GM19238 (cell line): ENCODE measurements around the gene DRD4.

Source experiments
- DNase-seq: peaks from one replicate; pipeline ENCODE4 v3.0.0; 2011; ENCODE audit warnings: low spot score; ENCODE audit not compliant: insufficient read length

The DRD4 gene

GRCh38 chr11:620935-621814 is 15.9 kb upstream of the DRD4 start:
- DNase-seq: no peak

- no peak for DNase-seq
Observed at GRCh38 chr11:621838-622237, 15.2 kb upstream of the DRD4 start.

GRCh38 chr11:623349-623869 is 13.7 kb upstream of the DRD4 start:
- no peak for DNase-seq

- DNase-seq: no peak
Observed at GRCh38 chr11:623999-624704, 12.9 kb upstream of the DRD4 start.

GRCh38 chr11:624705-625635 is 12.1 kb upstream of the DRD4 start, which contains the start of gene CDHR5:
Gene CDHR5, minus strand, starts transcription at chr11:624955. Its CDS starts 53 bp downstream, at chr11:624902.
- no peak for DNase-seq

GRCh38 chr11:625636-626268 is 11.3 kb upstream of the DRD4 start:
- DNase-seq: no peak

GRCh38 chr11:626475-627307 is 10.4 kb upstream of the DRD4 start, which contains the start of gene SCT:
Gene SCT, minus strand, starts transcription at chr11:627181. Its CDS starts 38 bp downstream, at chr11:627143.
- no peak for DNase-seq

- no peak for DNase-seq
Observed at GRCh38 chr11:627308-627576, 9.8 kb upstream of the DRD4 start.

GRCh38 chr11:628056-628455 is 9.0 kb upstream of the DRD4 start:
- DNase-seq: no peak

- DNase-seq: no peak
Observed at GRCh38 chr11:629237-629583, 7.9 kb upstream of the DRD4 start.

- DNase-seq: no peak
Observed at GRCh38 chr11:630871-631270, 6.2 kb upstream of the DRD4 start.

GRCh38 chr11:635945-636510 is 1.0 kb upstream of the DRD4 start:
- DNase-seq: no peak

- no peak for DNase-seq
Observed at GRCh38 chr11:637333-637592, 194 bp downstream of the DRD4 start.

- no peak for DNase-seq
Observed at GRCh38 chr11:637593-638521, 788 bp downstream of the DRD4 start.

- DNase-seq: no peak
Observed at GRCh38 chr11:638631-639331, 1.7 kb downstream of the DRD4 start.

- DNase-seq: no peak
Observed at GRCh38 chr11:639332-639955, 2.4 kb downstream of the DRD4 start.

- DNase-seq: no peak
Observed at GRCh38 chr11:640021-640706, 3.1 kb downstream of the DRD4 start.
